Gastroesophageal sphincter (tissue), 3 donors: ENCODE results near the gene LSR.

ENCODE experiments used
- POLR2A ChIP-seq, 2 donors: fragments of 450-650 bp; IDR thresholded peaks; one replicate each; pipeline ENCODE4 v1.6.1; 2017; ENCODE audit warnings: antibody characterized with exemption in 2 of 2, mild to moderate bottlenecking in 2 of 2, moderate library complexity in 1 of 2
- TF ChIP-seq, protein P1 (sequence below), 4 experiments: fragments of 200-600 bp in 2 of 4; fragments of 450-650 bp in 2 of 4; sonication (generic) in 1 of 4; IDR thresholded peaks; one replicate each; pipeline ENCODE4 v1.5.1; 2017 to 2019; ENCODE audit warnings: antibody characterized with exemption in 4 of 4, mild to moderate bottlenecking in 2 of 4, moderate library complexity in 2 of 4

DNA sequence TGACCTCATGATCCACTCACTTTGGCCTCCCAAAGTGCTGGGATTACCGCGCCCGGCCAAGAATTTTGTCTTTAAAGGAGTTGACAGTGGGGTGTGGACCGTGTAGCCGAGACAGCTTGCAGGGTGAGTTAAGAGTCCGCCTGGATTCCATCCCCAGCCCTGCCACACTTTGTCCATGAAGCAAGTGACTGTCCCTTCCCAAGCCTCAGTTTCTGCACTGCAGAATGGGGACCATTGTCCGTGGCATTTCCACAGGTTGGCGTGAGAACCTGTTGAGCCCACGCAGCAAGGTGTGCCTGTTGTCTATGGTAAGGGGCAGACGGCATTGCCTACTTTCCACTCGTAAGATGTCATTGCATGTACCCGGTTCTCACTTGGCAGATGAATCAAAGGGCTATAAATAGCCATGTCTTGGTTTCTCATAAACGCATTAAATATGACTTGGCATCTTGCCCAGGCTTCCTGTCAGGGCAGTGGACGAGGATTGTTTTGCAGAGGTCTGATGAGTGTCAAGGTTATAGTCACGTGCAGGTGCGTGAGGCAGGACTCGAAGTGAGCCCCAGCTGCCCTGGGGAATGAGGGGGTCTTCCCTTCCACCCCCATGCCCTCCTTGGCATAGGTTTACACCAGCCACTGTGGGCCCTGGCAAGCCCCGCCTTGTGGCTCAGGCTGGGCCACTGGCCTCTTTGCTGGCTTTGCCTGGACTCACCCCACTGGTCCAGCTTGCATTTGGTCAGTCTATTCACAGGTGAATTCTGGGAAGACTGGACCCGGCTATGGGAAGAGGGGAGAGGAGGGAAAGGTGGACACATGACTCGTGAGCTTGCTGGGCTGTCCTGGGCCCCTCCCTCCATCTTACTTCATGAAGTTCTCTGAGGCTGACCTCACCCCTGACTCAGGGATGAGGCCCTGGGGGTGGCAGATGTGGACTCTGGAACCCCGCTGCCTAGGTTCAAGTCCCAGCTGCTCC, 34.9 kb upstream of the LSR start:
- TF ChIP-seq, protein P1, sequence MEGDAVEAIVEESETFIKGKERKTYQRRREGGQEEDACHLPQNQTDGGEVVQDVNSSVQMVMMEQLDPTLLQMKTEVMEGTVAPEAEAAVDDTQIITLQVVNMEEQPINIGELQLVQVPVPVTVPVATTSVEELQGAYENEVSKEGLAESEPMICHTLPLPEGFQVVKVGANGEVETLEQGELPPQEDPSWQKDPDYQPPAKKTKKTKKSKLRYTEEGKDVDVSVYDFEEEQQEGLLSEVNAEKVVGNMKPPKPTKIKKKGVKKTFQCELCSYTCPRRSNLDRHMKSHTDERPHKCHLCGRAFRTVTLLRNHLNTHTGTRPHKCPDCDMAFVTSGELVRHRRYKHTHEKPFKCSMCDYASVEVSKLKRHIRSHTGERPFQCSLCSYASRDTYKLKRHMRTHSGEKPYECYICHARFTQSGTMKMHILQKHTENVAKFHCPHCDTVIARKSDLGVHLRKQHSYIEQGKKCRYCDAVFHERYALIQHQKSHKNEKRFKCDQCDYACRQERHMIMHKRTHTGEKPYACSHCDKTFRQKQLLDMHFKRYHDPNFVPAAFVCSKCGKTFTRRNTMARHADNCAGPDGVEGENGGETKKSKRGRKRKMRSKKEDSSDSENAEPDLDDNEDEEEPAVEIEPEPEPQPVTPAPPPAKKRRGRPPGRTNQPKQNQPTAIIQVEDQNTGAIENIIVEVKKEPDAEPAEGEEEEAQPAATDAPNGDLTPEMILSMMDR (IDR thresholded peaks at IDR 0.05): no peak
- no peak for TF ChIP-seq POLR2A (IDR thresholded peaks at IDR 0.05)
